Measurements from ENCODE around the gene C2orf68. TPM values are rescaled to one million over a fixed set of nuclear protein-coding genes. Genes with fewer than 3 reads are reported as not detected.
"Not testable (repeated sequence)": the region's sequence is repeated elsewhere in the genome, so short reads cannot be mapped to it uniquely, and the experiment has no call there.

C2orf68 gene
- total RNA-seq, 1 experiment from 2014 or later = 69.6 TPM

DNA sequence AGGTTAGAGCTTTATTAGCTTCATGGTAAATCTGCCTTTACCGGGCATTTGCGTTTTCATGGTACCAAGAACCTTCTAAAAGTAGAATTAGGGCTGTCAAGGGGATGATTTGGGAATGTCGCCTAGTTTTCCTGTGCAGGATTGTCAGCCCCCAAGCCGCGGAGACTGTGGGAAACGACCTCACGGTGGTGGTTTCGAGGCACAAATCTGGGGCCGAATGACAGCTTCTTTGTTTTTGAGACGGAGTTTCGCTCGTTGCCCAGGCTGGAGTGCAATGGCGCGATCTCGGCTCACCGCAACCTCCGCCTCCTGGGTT is 3.5 kb upstream of the C2orf68 start (continued):
- TF ChIP-seq, protein P1, sequence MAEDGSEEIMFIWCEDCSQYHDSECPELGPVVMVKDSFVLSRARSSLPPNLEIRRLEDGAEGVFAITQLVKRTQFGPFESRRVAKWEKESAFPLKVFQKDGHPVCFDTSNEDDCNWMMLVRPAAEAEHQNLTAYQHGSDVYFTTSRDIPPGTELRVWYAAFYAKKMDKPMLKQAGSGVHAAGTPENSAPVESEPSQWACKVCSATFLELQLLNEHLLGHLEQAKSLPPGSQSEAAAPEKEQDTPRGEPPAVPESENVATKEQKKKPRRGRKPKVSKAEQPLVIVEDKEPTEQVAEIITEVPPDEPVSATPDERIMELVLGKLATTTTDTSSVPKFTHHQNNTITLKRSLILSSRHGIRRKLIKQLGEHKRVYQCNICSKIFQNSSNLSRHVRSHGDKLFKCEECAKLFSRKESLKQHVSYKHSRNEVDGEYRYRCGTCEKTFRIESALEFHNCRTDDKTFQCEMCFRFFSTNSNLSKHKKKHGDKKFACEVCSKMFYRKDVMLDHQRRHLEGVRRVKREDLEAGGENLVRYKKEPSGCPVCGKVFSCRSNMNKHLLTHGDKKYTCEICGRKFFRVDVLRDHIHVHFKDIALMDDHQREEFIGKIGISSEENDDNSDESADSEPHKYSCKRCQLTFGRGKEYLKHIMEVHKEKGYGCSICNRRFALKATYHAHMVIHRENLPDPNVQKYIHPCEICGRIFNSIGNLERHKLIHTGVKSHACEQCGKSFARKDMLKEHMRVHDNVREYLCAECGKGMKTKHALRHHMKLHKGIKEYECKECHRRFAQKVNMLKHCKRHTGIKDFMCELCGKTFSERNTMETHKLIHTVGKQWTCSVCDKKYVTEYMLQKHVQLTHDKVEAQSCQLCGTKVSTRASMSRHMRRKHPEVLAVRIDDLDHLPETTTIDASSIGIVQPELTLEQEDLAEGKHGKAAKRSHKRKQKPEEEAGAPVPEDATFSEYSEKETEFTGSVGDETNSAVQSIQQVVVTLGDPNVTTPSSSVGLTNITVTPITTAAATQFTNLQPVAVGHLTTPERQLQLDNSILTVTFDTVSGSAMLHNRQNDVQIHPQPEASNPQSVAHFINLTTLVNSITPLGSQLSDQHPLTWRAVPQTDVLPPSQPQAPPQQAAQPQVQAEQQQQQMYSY (CRISPR knock-in tag; IDR thresholded peaks at IDR 0.05) = no peak
- TF ChIP-seq, protein P2, sequence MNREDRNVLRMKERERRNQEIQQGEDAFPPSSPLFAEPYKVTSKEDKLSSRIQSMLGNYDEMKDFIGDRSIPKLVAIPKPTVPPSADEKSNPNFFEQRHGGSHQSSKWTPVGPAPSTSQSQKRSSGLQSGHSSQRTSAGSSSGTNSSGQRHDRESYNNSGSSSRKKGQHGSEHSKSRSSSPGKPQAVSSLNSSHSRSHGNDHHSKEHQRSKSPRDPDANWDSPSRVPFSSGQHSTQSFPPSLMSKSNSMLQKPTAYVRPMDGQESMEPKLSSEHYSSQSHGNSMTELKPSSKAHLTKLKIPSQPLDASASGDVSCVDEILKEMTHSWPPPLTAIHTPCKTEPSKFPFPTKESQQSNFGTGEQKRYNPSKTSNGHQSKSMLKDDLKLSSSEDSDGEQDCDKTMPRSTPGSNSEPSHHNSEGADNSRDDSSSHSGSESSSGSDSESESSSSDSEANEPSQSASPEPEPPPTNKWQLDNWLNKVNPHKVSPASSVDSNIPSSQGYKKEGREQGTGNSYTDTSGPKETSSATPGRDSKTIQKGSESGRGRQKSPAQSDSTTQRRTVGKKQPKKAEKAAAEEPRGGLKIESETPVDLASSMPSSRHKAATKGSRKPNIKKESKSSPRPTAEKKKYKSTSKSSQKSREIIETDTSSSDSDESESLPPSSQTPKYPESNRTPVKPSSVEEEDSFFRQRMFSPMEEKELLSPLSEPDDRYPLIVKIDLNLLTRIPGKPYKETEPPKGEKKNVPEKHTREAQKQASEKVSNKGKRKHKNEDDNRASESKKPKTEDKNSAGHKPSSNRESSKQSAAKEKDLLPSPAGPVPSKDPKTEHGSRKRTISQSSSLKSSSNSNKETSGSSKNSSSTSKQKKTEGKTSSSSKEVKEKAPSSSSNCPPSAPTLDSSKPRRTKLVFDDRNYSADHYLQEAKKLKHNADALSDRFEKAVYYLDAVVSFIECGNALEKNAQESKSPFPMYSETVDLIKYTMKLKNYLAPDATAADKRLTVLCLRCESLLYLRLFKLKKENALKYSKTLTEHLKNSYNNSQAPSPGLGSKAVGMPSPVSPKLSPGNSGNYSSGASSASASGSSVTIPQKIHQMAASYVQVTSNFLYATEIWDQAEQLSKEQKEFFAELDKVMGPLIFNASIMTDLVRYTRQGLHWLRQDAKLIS (CRISPR knock-in tag; IDR thresholded peaks at IDR 0.05; ENCODE audit: borderline replicate concordance) = no peak
- no peak for TF ChIP-seq FOXK1 (CRISPR knock-in tag; IDR thresholded peaks at IDR 0.05)
- no peak for TF ChIP-seq ZNF317 (CRISPR knock-in tag; IDR thresholded peaks at IDR 0.05; ENCODE audit: borderline replicate concordance, low read depth)
- TF ChIP-seq MXD4 (CRISPR knock-in tag; IDR thresholded peaks at IDR 0.05; ENCODE audit: borderline replicate concordance) = no peak
- no peak for TF ChIP-seq TEAD1 (CRISPR knock-in tag; IDR thresholded peaks at IDR 0.05)
- TF ChIP-seq MLX (CRISPR knock-in tag; IDR thresholded peaks at IDR 0.05) = no peak

DNA sequence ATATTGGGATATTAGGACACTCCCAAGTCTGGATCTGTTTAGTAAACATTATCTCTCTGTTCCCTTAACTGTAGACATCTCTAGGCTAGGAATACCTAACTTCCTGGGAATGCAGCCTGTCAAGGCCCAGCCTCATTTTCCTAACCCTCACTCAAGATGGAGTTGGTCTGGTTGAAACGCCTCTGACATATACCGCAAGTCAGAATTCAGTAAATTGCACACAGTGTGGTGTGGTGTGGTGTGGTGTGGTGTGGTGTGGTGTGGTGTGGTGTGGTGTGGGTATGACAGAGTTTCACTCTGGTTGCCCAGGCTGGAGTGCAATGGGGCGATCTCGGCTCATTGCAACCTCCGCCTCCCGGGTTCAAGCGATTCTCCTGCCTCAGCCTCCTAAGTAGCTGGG is 2.9 kb upstream of the C2orf68 start:
- peaks cover 13% of the 10 kb centered on the region for H3K36me3 Mint-ChIP-seq
- DNase-seq (ENCODE audit: low spot score); H3K9me3 Mint-ChIP-seq; H3K27ac Mint-ChIP-seq; POLR2A ChIA-PET; ATAC-seq; H3K4me1 Mint-ChIP-seq; H3K27me3 Mint-ChIP-seq (ENCODE audit: low read depth); H3K4me3 Mint-ChIP-seq: not testable (repeated sequence)
- CTCF ChIA-PET = interaction anchor here (1.8 kb wide), 1 partner anchor 23 kb away, joined by 8 read pairs; no protein-coding TSS in a partner anchor

DNA sequence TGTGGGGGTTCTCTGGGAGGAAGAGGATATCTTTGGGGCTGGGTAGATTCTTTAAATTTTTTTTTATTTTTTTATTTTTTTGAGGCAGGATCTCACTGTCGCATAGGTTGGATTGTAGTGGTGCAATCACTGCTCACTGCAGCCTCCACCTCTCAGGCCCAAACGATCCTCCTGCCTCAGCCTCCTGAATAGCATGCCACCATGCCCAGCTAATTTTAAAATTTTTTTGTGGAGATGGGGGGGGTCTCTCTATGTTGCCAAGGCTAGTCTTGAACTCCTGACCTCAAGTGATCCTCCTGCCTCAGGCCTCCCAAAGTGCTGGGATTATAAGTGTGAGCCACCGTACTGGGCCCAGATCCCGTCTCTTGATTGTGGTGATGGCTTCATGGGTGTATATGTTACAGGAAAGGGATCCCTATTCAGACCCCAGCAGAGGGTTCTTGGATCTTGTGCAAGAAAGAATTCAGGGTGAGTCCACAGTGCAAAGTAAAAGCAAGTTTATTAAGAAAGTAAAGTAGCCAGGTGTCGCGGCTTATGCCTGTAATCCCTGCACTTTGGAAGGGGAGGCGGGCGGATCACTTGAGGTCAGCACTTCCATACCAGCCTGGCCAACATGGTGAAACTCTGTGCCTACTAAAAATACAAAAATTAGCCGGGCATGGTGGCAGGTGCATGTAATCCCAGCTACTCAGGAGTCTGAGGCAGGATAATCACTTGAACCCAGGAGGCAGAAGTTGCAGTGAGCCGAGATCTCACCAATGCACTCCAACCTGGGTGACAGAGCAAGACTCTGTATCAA is 2.0 kb upstream of the C2orf68 start:
- POLR2A ChIA-PET = no interaction called here
- DNase-seq (ENCODE audit: low spot score) = no peak
- peaks cover 10% of the 10 kb centered on the region for H3K4me1 Mint-ChIP-seq
- no peaks in the 10 kb centered on the region for H3K27me3 Mint-ChIP-seq (ENCODE audit: low read depth)
- ATAC-seq = no peak
- H3K4me3 Mint-ChIP-seq = no peak overlapping the region; the same call in 1 of the 2 replicates
- CTCF ChIA-PET = interaction anchor here (2.9 kb wide), 1 partner anchor 23 kb away, joined by 17 read pairs; no protein-coding TSS in a partner anchor
- peak overlapping the region; percentile 57; the same call in 1 of the 2 replicates for H3K27ac Mint-ChIP-seq
- H3K9me3 Mint-ChIP-seq = no peaks in the 10 kb centered on the region
- peaks cover 12% of the 10 kb centered on the region for H3K36me3 Mint-ChIP-seq
- TF ChIP-seq ZNF532 (CRISPR knock-in tag; IDR thresholded peaks at IDR 0.05; ENCODE audit: borderline replicate concordance) (no peak), RELA (CRISPR knock-in tag; IDR thresholded peaks at IDR 0.05; ENCODE audit: borderline replicate concordance) (no peak), JAZF1 (CRISPR knock-in tag; IDR thresholded peaks at IDR 0.05) (no peak), NFE2L1 (CRISPR knock-in tag; IDR thresholded peaks at IDR 0.05) (no peak), ZNF232 (CRISPR knock-in tag; IDR thresholded peaks at IDR 0.05) (no peak), ESRRA (CRISPR knock-in tag; IDR thresholded peaks at IDR 0.05; ENCODE audit: borderline replicate concordance) (no peak), ETV6 (CRISPR knock-in tag; IDR thresholded peaks at IDR 0.05) (no peak), FOXP1 (CRISPR knock-in tag; IDR thresholded peaks at IDR 0.05; ENCODE audit: borderline replicate concordance) (no peak)
- TF ChIP-seq, protein P2 (CRISPR knock-in tag; IDR thresholded peaks at IDR 0.05; ENCODE audit: borderline replicate concordance) = no peak

All from WTC11 (cell line).